SK-N-SH treated with all-trans-retinoic acid at 6 μM for 48 hours (cell line): ENCODE measurements around the gene PEAK3.

ENCODE experiments used
- ATAC-seq: fragments of 200-7000 bp; cut with Tn5 transposase; 3 replicates; pipeline ENCODE4 v1.9.1; 2020; ENCODE audit warnings: mild to moderate bottlenecking, moderate library complexity
- ARNTL ChIP-seq: fragments of 450-650 bp; formaldehyde crosslinking; IDR thresholded peaks from 2 replicates; pipeline ENCODE4 v1.5.0; 2020; ENCODE audit warnings: low read depth, mild to moderate bottlenecking, moderate library complexity, borderline replicate concordance
- BACH2 ChIP-seq: fragments of 250-450 bp; sonication (Bioruptor Pico); IDR thresholded peaks from 2 replicates; pipeline ENCODE4 v1.9.0; 2021; ENCODE audit warnings: mild to moderate bottlenecking, borderline replicate concordance
- CSDC2 ChIP-seq: fragments of 250-450 bp; sonication (Bioruptor Pico); IDR thresholded peaks from 2 replicates; pipeline ENCODE4 v1.5.0; 2020; ENCODE audit warnings: mild to moderate bottlenecking, moderate library complexity
- ESRRG ChIP-seq: fragments of 250-450 bp; sonication (Bioruptor Pico); IDR thresholded peaks from 2 replicates; pipeline ENCODE4 v1.6.1; 2021; ENCODE audit warnings: mild to moderate bottlenecking
- GLIS3 ChIP-seq: fragments of 250-450 bp; sonication (Bioruptor Pico); IDR thresholded peaks from 2 replicates; pipeline ENCODE4 v1.5.0; 2020; ENCODE audit warnings: mild to moderate bottlenecking, moderate library complexity
- ISL1 ChIP-seq: fragments of 250-450 bp; sonication (Bioruptor Pico); IDR thresholded peaks from 2 replicates; pipeline ENCODE4 v2.1.2; 2022; ENCODE audit warnings: mild to moderate bottlenecking, moderate library complexity
- OSR1 ChIP-seq: fragments of 250-450 bp; sonication (Bioruptor Pico); IDR thresholded peaks from 2 replicates; pipeline ENCODE4 v1.8.0; 2022; ENCODE audit warnings: moderate library complexity, mild to moderate bottlenecking, inconsistent platforms
- PPARA ChIP-seq: fragments of 250-450 bp; sonication (Bioruptor Pico); IDR thresholded peaks from 2 replicates; pipeline ENCODE4 v1.5.0; 2020; ENCODE audit warnings: mild to moderate bottlenecking, borderline replicate concordance
- RARB ChIP-seq: fragments of 250-450 bp; sonication (Bioruptor Pico); IDR thresholded peaks from 2 replicates; pipeline ENCODE4 v1.8.0; 2021; ENCODE audit warnings: mild to moderate bottlenecking, moderate library complexity
- SNAI2 ChIP-seq: fragments of 250-450 bp; sonication (Bioruptor Pico); IDR thresholded peaks from 2 replicates; pipeline ENCODE4 v1.5.0; 2020; ENCODE audit warnings: mild to moderate bottlenecking, moderate library complexity
- TCF4 ChIP-seq: fragments of 250-450 bp; sonication (Bioruptor Pico); IDR thresholded peaks from 2 replicates; pipeline ENCODE4 v1.8.0; 2021; ENCODE audit warnings: mild to moderate bottlenecking, moderate library complexity, borderline replicate concordance
- TOX ChIP-seq: fragments of 250-450 bp; sonication (Bioruptor Pico); IDR thresholded peaks from 2 replicates; pipeline ENCODE4 v1.8.0; 2021; ENCODE audit warnings: mild to moderate bottlenecking, moderate library complexity, borderline replicate concordance
- ZC3H10 ChIP-seq: fragments of 250-450 bp; sonication (Bioruptor Pico); IDR thresholded peaks from 2 replicates; pipeline ENCODE4 v1.5.1; 2021; ENCODE audit warnings: mild to moderate bottlenecking, moderate library complexity
- ZFP3 ChIP-seq: fragments of 250-450 bp; sonication (Bioruptor Pico); IDR thresholded peaks from 2 replicates; pipeline ENCODE4 v1.5.0; 2020; ENCODE audit warnings: mild to moderate bottlenecking, moderate library complexity
- ZNF565 ChIP-seq: fragments of 450-650 bp; formaldehyde crosslinking; conservative IDR thresholded peaks from 2 replicates; pipeline ENCODE4 v1.5.0; 2020; ENCODE audit warnings: low read depth, mild to moderate bottlenecking, moderate library complexity
- ZNF70 ChIP-seq: fragments of 450-650 bp; formaldehyde crosslinking; IDR thresholded peaks from 2 replicates; pipeline ENCODE4 v1.5.0; 2020; ENCODE audit warnings: mild to moderate bottlenecking, moderate library complexity
- ZNF8 ChIP-seq: fragments of 450-650 bp; formaldehyde crosslinking; IDR thresholded peaks from 2 replicates; pipeline ENCODE4 v1.5.0; 2020; ENCODE audit warnings: mild to moderate bottlenecking, moderate library complexity
- TF ChIP-seq, protein P1 (sequence below): fragments of 250-450 bp; sonication (Bioruptor Pico); IDR thresholded peaks from 2 replicates; pipeline ENCODE4 v1.5.0; 2020; ENCODE audit warnings: mild to moderate bottlenecking, moderate library complexity
- TF ChIP-seq, protein P2 (sequence below): fragments of 250-450 bp; sonication (Bioruptor Pico); IDR thresholded peaks from 2 replicates; pipeline ENCODE4 v1.8.0; 2020; ENCODE audit warnings: mild to moderate bottlenecking, moderate library complexity, borderline replicate concordance
- TF ChIP-seq, protein P3 (sequence below): fragments of 250-450 bp; sonication (Bioruptor Pico); IDR thresholded peaks from 2 replicates; pipeline ENCODE4 v1.8.0; 2021; ENCODE audit warnings: low read depth, mild to moderate bottlenecking, moderate library complexity, borderline replicate concordance

The PEAK3 gene

DNA sequence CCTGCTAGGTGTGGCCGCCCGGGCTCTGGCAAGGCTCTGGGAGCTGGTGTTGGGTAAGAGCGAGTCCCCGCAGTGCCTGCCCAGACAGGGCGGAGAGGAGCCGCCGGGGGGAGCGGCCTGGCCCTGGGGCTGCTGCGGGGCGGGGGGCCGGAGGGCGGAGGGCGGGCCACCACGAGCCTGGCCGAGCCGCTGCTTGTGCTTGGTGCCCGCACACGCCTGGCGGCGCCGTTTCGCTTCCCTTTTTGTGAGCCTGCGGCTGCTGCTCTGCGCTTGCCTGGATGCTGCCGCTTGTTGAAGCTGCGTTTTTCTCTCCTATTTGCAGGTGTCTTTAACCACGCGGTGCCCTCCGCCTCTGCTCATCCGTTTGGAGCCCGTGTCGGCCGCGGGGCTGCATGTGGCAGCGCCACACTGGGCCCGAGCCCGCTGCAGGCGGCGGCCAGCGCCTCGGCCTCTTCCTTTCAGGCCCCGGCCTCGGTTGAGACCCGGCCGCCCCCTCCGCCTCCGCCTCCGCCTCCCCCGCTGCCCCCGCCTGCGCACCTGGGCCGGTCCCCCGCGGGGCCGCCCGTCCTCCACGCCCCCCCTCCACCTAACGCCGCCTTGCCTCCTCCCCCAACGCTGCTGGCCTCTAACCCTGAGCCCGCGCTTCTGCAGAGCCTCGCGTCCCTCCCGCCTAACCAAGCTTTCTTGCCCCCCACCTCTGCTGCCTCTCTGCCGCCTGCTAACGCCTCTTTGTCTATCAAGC lies 54.4 kb downstream of the PEAK3 start:
- no peak for ATAC-seq
- TF ChIP-seq, protein P1, sequence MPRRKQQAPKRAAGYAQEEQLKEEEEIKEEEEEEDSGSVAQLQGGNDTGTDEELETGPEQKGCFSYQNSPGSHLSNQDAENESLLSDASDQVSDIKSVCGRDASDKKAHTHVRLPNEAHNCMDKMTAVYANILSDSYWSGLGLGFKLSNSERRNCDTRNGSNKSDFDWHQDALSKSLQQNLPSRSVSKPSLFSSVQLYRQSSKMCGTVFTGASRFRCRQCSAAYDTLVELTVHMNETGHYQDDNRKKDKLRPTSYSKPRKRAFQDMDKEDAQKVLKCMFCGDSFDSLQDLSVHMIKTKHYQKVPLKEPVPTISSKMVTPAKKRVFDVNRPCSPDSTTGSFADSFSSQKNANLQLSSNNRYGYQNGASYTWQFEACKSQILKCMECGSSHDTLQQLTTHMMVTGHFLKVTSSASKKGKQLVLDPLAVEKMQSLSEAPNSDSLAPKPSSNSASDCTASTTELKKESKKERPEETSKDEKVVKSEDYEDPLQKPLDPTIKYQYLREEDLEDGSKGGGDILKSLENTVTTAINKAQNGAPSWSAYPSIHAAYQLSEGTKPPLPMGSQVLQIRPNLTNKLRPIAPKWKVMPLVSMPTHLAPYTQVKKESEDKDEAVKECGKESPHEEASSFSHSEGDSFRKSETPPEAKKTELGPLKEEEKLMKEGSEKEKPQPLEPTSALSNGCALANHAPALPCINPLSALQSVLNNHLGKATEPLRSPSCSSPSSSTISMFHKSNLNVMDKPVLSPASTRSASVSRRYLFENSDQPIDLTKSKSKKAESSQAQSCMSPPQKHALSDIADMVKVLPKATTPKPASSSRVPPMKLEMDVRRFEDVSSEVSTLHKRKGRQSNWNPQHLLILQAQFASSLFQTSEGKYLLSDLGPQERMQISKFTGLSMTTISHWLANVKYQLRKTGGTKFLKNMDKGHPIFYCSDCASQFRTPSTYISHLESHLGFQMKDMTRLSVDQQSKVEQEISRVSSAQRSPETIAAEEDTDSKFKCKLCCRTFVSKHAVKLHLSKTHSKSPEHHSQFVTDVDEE (CRISPR knock-in tag) = no peak
- TF ChIP-seq, protein P2, sequence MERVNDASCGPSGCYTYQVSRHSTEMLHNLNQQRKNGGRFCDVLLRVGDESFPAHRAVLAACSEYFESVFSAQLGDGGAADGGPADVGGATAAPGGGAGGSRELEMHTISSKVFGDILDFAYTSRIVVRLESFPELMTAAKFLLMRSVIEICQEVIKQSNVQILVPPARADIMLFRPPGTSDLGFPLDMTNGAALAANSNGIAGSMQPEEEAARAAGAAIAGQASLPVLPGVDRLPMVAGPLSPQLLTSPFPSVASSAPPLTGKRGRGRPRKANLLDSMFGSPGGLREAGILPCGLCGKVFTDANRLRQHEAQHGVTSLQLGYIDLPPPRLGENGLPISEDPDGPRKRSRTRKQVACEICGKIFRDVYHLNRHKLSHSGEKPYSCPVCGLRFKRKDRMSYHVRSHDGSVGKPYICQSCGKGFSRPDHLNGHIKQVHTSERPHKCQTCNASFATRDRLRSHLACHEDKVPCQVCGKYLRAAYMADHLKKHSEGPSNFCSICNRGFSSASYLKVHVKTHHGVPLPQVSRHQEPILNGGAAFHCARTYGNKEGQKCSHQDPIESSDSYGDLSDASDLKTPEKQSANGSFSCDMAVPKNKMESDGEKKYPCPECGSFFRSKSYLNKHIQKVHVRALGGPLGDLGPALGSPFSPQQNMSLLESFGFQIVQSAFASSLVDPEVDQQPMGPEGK (CRISPR knock-in tag) = no peak
- no peak for TF ChIP-seq GLIS3 (CRISPR knock-in tag)
- TF ChIP-seq PPARA (CRISPR knock-in tag) = no peak
- TF ChIP-seq OSR1 (CRISPR knock-in tag) = no peak
- TF ChIP-seq, protein P3, sequence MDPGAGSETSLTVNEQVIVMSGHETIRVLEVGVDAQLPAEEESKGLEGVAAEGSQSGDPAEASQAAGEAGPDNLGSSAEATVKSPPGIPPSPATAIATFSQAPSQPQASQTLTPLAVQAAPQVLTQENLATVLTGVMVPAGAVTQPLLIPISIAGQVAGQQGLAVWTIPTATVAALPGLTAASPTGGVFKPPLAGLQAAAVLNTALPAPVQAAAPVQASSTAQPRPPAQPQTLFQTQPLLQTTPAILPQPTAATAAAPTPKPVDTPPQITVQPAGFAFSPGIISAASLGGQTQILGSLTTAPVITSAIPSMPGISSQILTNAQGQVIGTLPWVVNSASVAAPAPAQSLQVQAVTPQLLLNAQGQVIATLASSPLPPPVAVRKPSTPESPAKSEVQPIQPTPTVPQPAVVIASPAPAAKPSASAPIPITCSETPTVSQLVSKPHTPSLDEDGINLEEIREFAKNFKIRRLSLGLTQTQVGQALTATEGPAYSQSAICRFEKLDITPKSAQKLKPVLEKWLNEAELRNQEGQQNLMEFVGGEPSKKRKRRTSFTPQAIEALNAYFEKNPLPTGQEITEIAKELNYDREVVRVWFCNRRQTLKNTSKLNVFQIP (CRISPR knock-in tag) = no peak
- TF ChIP-seq ZNF8 (CRISPR knock-in tag) = no peak
- no peak for TF ChIP-seq TOX (CRISPR knock-in tag)
- TF ChIP-seq ISL1 = no peak
- no peak for TF ChIP-seq ZNF70
- TF ChIP-seq BACH2 (CRISPR knock-in tag) = no peak
- TF ChIP-seq CSDC2 (CRISPR knock-in tag) = no peak
- TF ChIP-seq ZNF565 (CRISPR knock-in tag) = no peak
- no peak for TF ChIP-seq ZC3H10
- no peak for TF ChIP-seq TCF4 (CRISPR knock-in tag)

DNA sequence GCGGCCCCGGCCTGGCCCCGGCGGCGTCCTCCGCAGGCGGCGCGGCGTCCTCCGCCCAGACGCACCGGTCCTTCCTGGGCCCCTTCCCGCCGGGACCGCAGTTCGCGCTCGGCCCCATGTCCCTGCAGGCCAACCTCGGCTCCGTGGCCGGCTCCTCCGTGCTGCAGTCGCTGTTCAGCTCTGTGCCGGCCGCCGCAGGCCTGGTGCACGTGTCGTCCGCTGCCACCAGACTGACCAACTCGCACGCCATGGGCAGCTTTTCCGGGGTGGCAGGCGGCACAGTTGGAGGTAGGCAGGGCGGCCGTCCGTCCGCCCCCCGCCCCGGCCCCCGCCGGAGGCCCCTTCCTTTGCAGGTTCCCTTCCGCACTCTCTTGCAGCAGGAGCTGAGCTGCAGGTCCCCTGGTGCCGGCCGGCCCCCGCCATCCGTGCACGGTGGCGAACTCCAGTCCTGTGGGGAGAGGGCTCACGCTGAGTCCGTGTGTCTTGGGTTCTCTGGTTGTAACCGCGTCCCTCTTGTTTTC lies 55.1 kb downstream of the PEAK3 start:
- no peak for ATAC-seq
- TF ChIP-seq ARNTL (CRISPR knock-in tag) (no peak), PPARA (CRISPR knock-in tag) (no peak), OSR1 (CRISPR knock-in tag) (no peak), TCF4 (CRISPR knock-in tag) (no peak), ISL1 (no peak)

DNA sequence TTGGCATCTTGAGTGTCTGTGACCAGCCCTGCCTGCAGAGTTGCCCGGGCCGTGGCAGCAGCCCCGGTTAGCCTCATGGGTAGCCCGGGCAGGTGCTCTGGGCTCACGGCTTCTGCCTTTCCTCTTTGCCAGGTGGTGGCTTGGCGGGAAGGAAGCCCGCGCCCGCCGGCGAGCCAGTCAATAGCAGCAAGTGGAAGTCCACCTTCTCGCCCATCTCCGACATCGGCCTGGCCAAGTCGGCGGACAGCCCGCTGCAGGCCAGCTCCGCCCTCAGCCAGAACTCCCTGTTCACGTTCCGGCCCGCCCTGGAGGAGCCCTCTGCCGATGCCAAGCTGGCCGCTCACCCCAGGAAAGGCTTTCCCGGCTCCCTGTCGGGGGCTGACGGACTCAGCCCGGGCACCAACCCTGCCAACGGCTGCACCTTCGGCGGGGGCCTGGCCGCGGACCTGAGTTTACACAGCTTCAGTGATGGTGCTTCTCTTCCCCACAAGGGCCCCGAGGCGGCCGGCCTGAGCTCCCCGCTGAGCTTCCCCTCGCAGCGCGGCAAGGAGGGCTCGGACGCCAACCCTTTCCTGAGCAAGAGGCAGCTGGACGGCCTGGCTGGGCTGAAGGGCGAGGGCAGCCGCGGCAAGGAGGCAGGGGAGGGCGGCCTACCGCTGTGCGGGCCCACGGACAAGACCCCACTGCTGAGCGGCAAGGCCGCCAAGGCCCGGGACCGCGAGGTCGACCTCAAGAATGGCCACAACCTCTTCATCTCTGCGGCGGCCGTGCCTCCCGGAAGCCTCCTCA lies 55.7 kb downstream of the PEAK3 start:
- no peak for ATAC-seq
- TF ChIP-seq SNAI2 (CRISPR knock-in tag) (no peak), ARNTL (CRISPR knock-in tag) (no peak)

DNA sequence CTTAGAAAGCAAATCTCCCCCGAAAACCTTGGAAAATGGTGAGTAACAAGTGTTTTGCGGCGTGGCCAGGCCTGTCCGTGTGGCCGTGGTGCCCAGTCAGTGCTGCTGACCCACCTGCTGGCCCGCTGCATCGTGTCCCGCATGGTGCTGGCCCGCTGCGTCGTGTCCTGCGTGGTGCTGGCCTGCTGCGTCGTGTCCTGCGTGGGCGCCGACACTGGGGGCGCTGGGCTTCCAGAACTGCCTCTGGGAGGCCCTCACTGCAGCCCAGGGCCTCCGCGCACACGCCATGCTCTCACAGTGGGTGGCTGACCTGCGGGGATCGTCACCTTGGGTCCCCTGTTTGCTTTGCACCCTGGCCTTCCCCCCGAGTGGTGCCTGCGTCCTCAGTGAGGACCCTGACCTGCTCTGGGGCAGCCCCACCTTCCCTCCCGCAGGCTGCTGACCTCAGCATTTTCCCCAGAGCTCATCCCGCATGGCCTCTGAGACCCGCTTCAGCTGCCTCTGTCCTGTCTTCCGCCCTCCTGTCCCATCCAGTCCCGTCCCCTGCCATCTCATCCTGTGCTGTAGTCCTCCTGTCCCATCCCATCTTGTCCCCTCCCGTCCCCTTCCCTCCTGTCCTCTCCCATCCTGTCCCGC lies 56.4 kb downstream of the PEAK3 start:
- no peak for ATAC-seq
- TF ChIP-seq TOX (CRISPR knock-in tag) (no peak), ARNTL (CRISPR knock-in tag) (no peak), ZNF565 (CRISPR knock-in tag) (no peak), PPARA (CRISPR knock-in tag) (no peak), ZFP3 (CRISPR knock-in tag) (no peak), RARB (CRISPR knock-in tag) (no peak), ESRRG (CRISPR knock-in tag) (no peak), ISL1 (no peak), GLIS3 (CRISPR knock-in tag) (no peak)
- TF ChIP-seq, protein P1 (CRISPR knock-in tag) = no peak
